SK-N-SH (cell line): ENCODE measurements around the gene WTAP. TPM values are rescaled to one million over a fixed set of nuclear protein-coding genes. Genes with fewer than 3 reads are reported as not detected.

Experiments used
- CTCF ChIA-PET: fragments of 300-600, 350-600 bp; formaldehyde crosslinking; extraction: SDS; loops from one replicate; lab custom pipeline; 2021; lab: Yijun Ruan, JAX
- POLR2A ChIA-PET: fragments of 350-600 bp; sonication (Branson Sonifier 250); formaldehyde crosslinking; extraction: SDS; loops from one replicate; lab custom pipeline; 2020; ENCODE audit warnings: antibody characterized with exemption, inconsistent platforms; lab: Yijun Ruan, JAX
- DNase-seq: peaks from one replicate; pipeline ENCODE4 v3.0.0; 2012
- H2AFZ ChIP-seq: fragments of 200-600 bp; sonication (generic); 2 replicates; pipeline ENCODE4 v1.8.1; 2016; ENCODE audit warnings: antibody characterized with exemption, mild to moderate bottlenecking, low read depth
- H3F3A ChIP-seq: fragments of 200-600 bp; sonication (generic); replicated peaks from 2 replicates; pipeline ENCODE3; 2016; ENCODE audit warnings: antibody characterized with exemption, mild to moderate bottlenecking; ENCODE audit not compliant: insufficient read depth
- H3K27ac ChIP-seq, 2 experiments: fragments of 200-500 bp in 1 of 2; fragments of 200-600 bp in 1 of 2; sonication (Bioruptor generic) in 1 of 2; sonication (generic), shearing (Covaris generic) in 1 of 2; 2 replicates each; pipeline versions ENCODE4 v1.5.1 to v1.6.1; 2014 to 2016; ENCODE audit warnings: low read depth in 2 of 2, inconsistent platforms in 1 of 2, low read length in 1 of 2, mild to moderate bottlenecking in 1 of 2, mixed read lengths in 1 of 2
- H3K27me3 ChIP-seq: fragments of 200-600 bp; sonication (generic), shearing (Covaris generic); 2 replicates; pipeline ENCODE4 v1.6.1; 2016; ENCODE audit warnings: mixed run types; ENCODE audit not compliant: insufficient read depth
- H3K36me3 ChIP-seq, 2 experiments: fragments of 200-500 bp in 1 of 2; fragments of 200-600 bp in 1 of 2; sonication (Bioruptor generic) in 1 of 2; sonication (generic) in 1 of 2; replicated peaks in 1 of 2; 2 replicates each; pipeline versions ENCODE3 to v1.5.1; 2014 to 2016; ENCODE audit warnings: low read length in 1 of 2, mild to moderate bottlenecking in 1 of 2; ENCODE audit not compliant: insufficient read depth in 2 of 2, control insufficient read depth in 1 of 2
- H3K4me1 ChIP-seq, 2 experiments: fragments of 200-500 bp in 1 of 2; fragments of 200-600 bp in 1 of 2; sonication (Bioruptor generic) in 1 of 2; sonication (generic), shearing (Covaris generic) in 1 of 2; 2 replicates each; pipeline versions ENCODE4 v1.5.1 to v1.6.1; 2014 to 2016; ENCODE audit warnings: low read depth in 1 of 2, low read length in 1 of 2, mixed run types in 1 of 2; ENCODE audit not compliant: insufficient read depth in 2 of 2, control insufficient read depth in 1 of 2
- H3K4me2 ChIP-seq: fragments of 200-600 bp; sonication (generic), shearing (Covaris generic); 2 replicates; pipeline ENCODE4 v1.6.1; 2017; ENCODE audit warnings: mixed run types
- H3K4me3 ChIP-seq, 2 experiments: fragments of 200-500 bp in 1 of 2; fragments of 200-600 bp in 1 of 2; sonication (Bioruptor generic) in 1 of 2; sonication (generic), shearing (Covaris generic) in 1 of 2; 2 replicates each; pipeline versions ENCODE4 v1.5.1 to v1.8.1; 2014 to 2016; ENCODE audit warnings: low read depth in 2 of 2, inconsistent platforms in 1 of 2, low read length in 1 of 2, mild to moderate bottlenecking in 1 of 2, mixed read lengths in 1 of 2, moderate library complexity in 1 of 2
- H3K79me2 ChIP-seq: fragments of 200-600 bp; sonication (generic); 2 replicates; pipeline ENCODE4 v1.8.1; 2017; ENCODE audit warnings: mild to moderate bottlenecking; ENCODE audit not compliant: insufficient read depth
- H3K9ac ChIP-seq: fragments of 200-600 bp; sonication (generic); 2 replicates; pipeline ENCODE4 v1.6.1; 2017; ENCODE audit warnings: mixed run types
- H3K9me2 ChIP-seq: fragments of 200-600 bp; sonication (generic); 2 replicates; pipeline ENCODE4 v1.6.1; 2017; ENCODE audit warnings: mixed run types
- H3K9me3 ChIP-seq: fragments of 200-600 bp; sonication (generic); 2 replicates; pipeline ENCODE4 v1.6.1; 2017; ENCODE audit warnings: mixed run types, mild to moderate bottlenecking, moderate library complexity
- H4K20me1 ChIP-seq: fragments of 200-600 bp; sonication (generic); 2 replicates; pipeline ENCODE4 v1.6.1; 2017; ENCODE audit warnings: mild to moderate bottlenecking, mixed run types; ENCODE audit not compliant: insufficient read depth
- CHD2 ChIP-seq: fragments of 150-350 bp; IDR thresholded peaks from 2 replicates; pipeline ENCODE4 v1.6.1; 2018; ENCODE audit warnings: low read length; ENCODE audit not compliant: partially characterized antibody
- IRF3 ChIP-seq: fragments of 150-350 bp; IDR thresholded peaks from 2 replicates; pipeline ENCODE4 v1.6.1; 2016; ENCODE audit warnings: mild to moderate bottlenecking, low read depth, low read length
- MAX ChIP-seq: IDR thresholded peaks from 2 replicates; pipeline ENCODE4 v1.4.0; 2012; ENCODE audit warnings: low read depth
- MEF2A ChIP-seq: IDR thresholded peaks from 2 replicates; pipeline ENCODE4 v1.4.0; 2012; ENCODE audit warnings: low read depth, borderline replicate concordance
- MXI1 ChIP-seq: IDR thresholded peaks from 2 replicates; pipeline ENCODE4 v1.6.1; 2012; ENCODE audit warnings: mild to moderate bottlenecking, low read depth, low read length, improper control_type of control experiment
- NFIC ChIP-seq: IDR thresholded peaks from 2 replicates; pipeline ENCODE4 v1.4.0; 2012; ENCODE audit warnings: borderline replicate concordance
- NRF1 ChIP-seq: IDR thresholded peaks from 2 replicates; pipeline ENCODE4 v1.6.1; 2012; ENCODE audit warnings: low read depth, mild to moderate bottlenecking, low read length
- POLR2AphosphoS5 ChIP-seq: IDR thresholded peaks from 2 replicates; pipeline ENCODE4 v1.6.1; 2012; ENCODE audit warnings: low read depth, low read length
- REST ChIP-seq: IDR thresholded peaks from 2 replicates; pipeline ENCODE4 v1.6.1; 2012; ENCODE audit warnings: mild to moderate bottlenecking, low read depth, low read length, moderate library complexity
- RFX5 ChIP-seq: IDR thresholded peaks from 2 replicates; pipeline ENCODE4 v1.6.1; 2012; ENCODE audit warnings: mild to moderate bottlenecking, improper control_type of control experiment, low read length
- SIN3A ChIP-seq: IDR thresholded peaks from 2 replicates; pipeline ENCODE4 v1.6.1; 2012; ENCODE audit warnings: low read depth, mild to moderate bottlenecking, low read length, moderate library complexity, borderline replicate concordance
- TAF1 ChIP-seq: IDR thresholded peaks from 2 replicates; pipeline ENCODE4 v1.6.1; 2012; ENCODE audit warnings: low read depth, mild to moderate bottlenecking, low read length, moderate library complexity, borderline replicate concordance
- TCF12 ChIP-seq: IDR thresholded peaks from 2 replicates; pipeline ENCODE4 v1.4.0; 2012
- ZBTB33 ChIP-seq: IDR thresholded peaks from 2 replicates; pipeline ENCODE4 v1.4.0; 2012; ENCODE audit warnings: low read depth, borderline replicate concordance
- WGBS: methylation state at CpG from one replicate; pipeline ENCODE4 v1.1.6; 2017; ENCODE audit warnings: low lambda C conversion rate; 5-methylcytosine and 5-hydroxymethylcytosine counted together
- polyA plus RNA-seq, 3 experiments: library from polyadenylated mRNA; depleted of rRNA; stranded (reverse); fragments of >200 nt; gene quantifications; 2 replicates each; pipeline ENCODE4 v1.2.3, GENCODE V29; 2012

The WTAP gene
- polyA plus RNA-seq, 1 of the 3 experiments (the other 2 are of a cell fraction): 12.8 TPM

- peak; percentile 99 for DNase-seq
- peak within 1 kb of the TSS; percentile 87 for H3K9ac ChIP-seq
- H3K27me3 ChIP-seq: no peaks in the 10 kb centered on the region
- peaks cover 13 to 20% of the 10 kb centered on the region in 2 experiments for H3K4me1 ChIP-seq
- peaks cover 37% of the 10 kb centered on the region for H3F3A ChIP-seq
- H3K9me2 ChIP-seq: no peaks in the 10 kb centered on the region
- POLR2A ChIA-PET: interaction anchor here (0.6 to 2.3 kb wide), 3 partner anchors 25 to 35 kb away, joined by 3 to 11 read pairs (median 11); partner anchors contain the start of genes MRPL18, TCP1 and WTAP
- H2AFZ ChIP-seq: peak within 1 kb of the TSS; percentile 95
- TF ChIP-seq SIN3A (no peak; the same call in 1 of the 2 replicates), NFIC (no peak), RFX5 (peak; percentile 90), MEF2A (no peak), MAX (0 out of 2 replicates have a peak, but pooled peaks have one; percentile 24), POLR2AphosphoS5 (peak; percentile 57; the same call in 1 of the 2 replicates), TAF1 (0 out of 2 replicates have a peak, but pooled peaks have one; percentile 11), TCF12 (no peak), IRF3 (peak; percentile 73), REST (no peak), MXI1 (peak; percentile 65), ZBTB33 (no peak), CHD2 (peak; percentile 49), NRF1 (peak; percentile 92)
- H3K9me3 ChIP-seq: no peaks in the 10 kb centered on the region
- peak within 1 kb of the TSS; percentile 99 for H3K4me2 ChIP-seq
- peak within 1 kb of the TSS; percentile 75 to 85 for H3K4me3 ChIP-seq
- peaks cover 23% of the 10 kb centered on the region for H3K79me2 ChIP-seq
- 0% methylated on average over 2 of the region's 76 CpGs for WGBS
- H3K36me3 ChIP-seq: peaks cover 32 to 44% of the 10 kb centered on the region in 2 experiments
- H3K27ac ChIP-seq: peak within 1 kb of the TSS; percentile 94 to 97
- H4K20me1 ChIP-seq: no peaks in the 10 kb centered on the region
- CTCF ChIA-PET: interaction anchor here (1.1 kb wide), 1 partner anchor 33 kb away, joined by 3 read pairs; no protein-coding TSS in a partner anchor
Observed at GRCh38 chr6:159761873-159762680, 34.8 kb downstream of the WTAP start, which contains the start of gene ACAT2. Gene ACAT2, plus strand, starts transcription at chr6:159762045. Its CDS starts 43 bp downstream, at chr6:159762088.
